HG03565 (cell line): ENCODE data around the gene HNRNPUL1.

ENCODE experiments used
- ATAC-seq: cut with Tn5 transposase; IDR thresholded peaks from one replicate; pipeline ENCODE4 v1.9.1; 2021; ENCODE audit warnings: mild to moderate bottlenecking, moderate library complexity; ENCODE audit not compliant: unreplicated experiment

Gene HNRNPUL1

GRCh38 chr19:41307090-41307875 is 43.1 kb downstream of the HNRNPUL1 start:
- ATAC-seq = no peak

- no peak for ATAC-seq
Measured at GRCh38 chr19:41307954-41308449, 43.8 kb downstream of the HNRNPUL1 start.

- no peak for ATAC-seq
Measured at GRCh38 chr19:41308450-41309179, 44.4 kb downstream of the HNRNPUL1 start.

GRCh38 chr19:41309180-41310032 is 45.2 kb downstream of the HNRNPUL1 start:
- no peak for ATAC-seq

GRCh38 chr19:41310033-41310831 is 46.1 kb downstream of the HNRNPUL1 start, which contains the start of gene CCDC97:
Gene CCDC97, plus strand, starts transcription at chr19:41310172. Its CDS starts 139 bp downstream, at chr19:41310311.
- ATAC-seq = peak; percentile 81

- no peak for ATAC-seq
Measured at GRCh38 chr19:41311072-41311471, 46.9 kb downstream of the HNRNPUL1 start.

GRCh38 chr19:41311613-41312012 is 47.4 kb downstream of the HNRNPUL1 start:
- ATAC-seq = no peak

GRCh38 chr19:41316306-41316920 is 52.2 kb downstream of the HNRNPUL1 start:
- ATAC-seq = no peak

- no peak for ATAC-seq
Measured at GRCh38 chr19:41318696-41319499, 54.7 kb downstream of the HNRNPUL1 start.

- no peak for ATAC-seq
Measured at GRCh38 chr19:41319500-41320184, 55.5 kb downstream of the HNRNPUL1 start.

- no peak for ATAC-seq
Measured at GRCh38 chr19:41320185-41320518, 56.0 kb downstream of the HNRNPUL1 start.

GRCh38 chr19:41320568-41320967 is 56.4 kb downstream of the HNRNPUL1 start:
- ATAC-seq = no peak

GRCh38 chr19:41321204-41321599 is 57.0 kb downstream of the HNRNPUL1 start:
- no peak for ATAC-seq

- ATAC-seq = no peak
Measured at GRCh38 chr19:41321600-41322270, 57.6 kb downstream of the HNRNPUL1 start.

GRCh38 chr19:41322451-41322850 is 58.3 kb downstream of the HNRNPUL1 start:
- no peak for ATAC-seq

GRCh38 chr19:41323023-41323422 is 58.9 kb downstream of the HNRNPUL1 start:
- no peak for ATAC-seq

- ATAC-seq = no peak
Measured at GRCh38 chr19:41323430-41324125, 59.4 kb downstream of the HNRNPUL1 start.
